ENCODE measurements around the gene VRTN. TPM values are rescaled to one million over a fixed set of nuclear protein-coding genes. Genes with fewer than 3 reads are reported as not detected.

VRTN gene
- total and polyA plus RNA-seq, 9 of the 15 experiments (the other 6 are each of a cell fraction or from before 2014, with no cell fraction given), result 0.05 to 0.09 (median 0.06) TPM; not detected in 6

GRCh38 chr14:74400031-74400685 is 51.9 kb downstream of the VRTN start:
- POLR2A ChIA-PET, result interaction anchor here (0.9 kb wide), 1 partner anchor 11 kb away, joined by 3 read pairs; no protein-coding TSS in a partner anchor
- intact Hi-C loops (cut with micrococcal nuclease) (no loop called here), in situ Hi-C loops (cut with MboI) (no loop called here)
- ATAC-seq (peak; percentile 69), DNase-seq (ENCODE audit: extremely low read depth in 1 of 4, low spot score in 3 of 4) (peak in 2 of 4 experiments; percentile 11 to 20), FAIRE-seq (no peak)
- Histone ChIP-seq H3K9me1 (ENCODE audit: control insufficient read depth, insufficient read depth, low read length) (no peaks in the 10 kb centered on the region), H3K4me3 (no peak overlapping the region), H3K4me2 (ENCODE audit: insufficient read depth, low read length) (no peak overlapping the region), H3K9me3 (replicated peaks; ENCODE audit: control insufficient read depth, insufficient read depth, low read depth, low read length) (no peaks in the 10 kb centered on the region), H2AFZ (ENCODE audit: low read depth, low read length) (no peak overlapping the region), H3K9ac (ENCODE audit: insufficient read depth in 1 of 2, low read depth in 2 of 2, low read length in 2 of 2) (no peak overlapping the region), H4K20me1 (replicated peaks; ENCODE audit: control insufficient read depth, insufficient read depth, low read length) (no peaks in the 10 kb centered on the region), H3K27me3 (ENCODE audit: control insufficient read depth in 2 of 2, insufficient read depth in 2 of 2, low read length in 2 of 2) (peaks cover 0 to 33% of the 10 kb centered on the region in 2 experiments; a peak in 3 of 5 replicates), H3K4me1 (replicated peaks in 1 of 2; ENCODE audit: control insufficient read depth in 2 of 2, insufficient read depth in 2 of 2, low read length in 2 of 2) (no peaks in the 10 kb centered on the region), H3K79me2 (ENCODE audit: control insufficient read depth, insufficient read depth, low read length) (no peaks in the 10 kb centered on the region), H3K27ac (ENCODE audit: extremely low read depth, low read depth, low read length) (no peak overlapping the region), H3K36me3 (ENCODE audit: control insufficient read depth, insufficient read depth, low read length) (no peaks in the 10 kb centered on the region)
- WGBS (ENCODE audit: insufficient coverage, low coverage, missing lambda C conversion rate), result under 1% methylated on average over 10 of the region's 13 CpGs
- TF ChIP-seq, protein P1, sequence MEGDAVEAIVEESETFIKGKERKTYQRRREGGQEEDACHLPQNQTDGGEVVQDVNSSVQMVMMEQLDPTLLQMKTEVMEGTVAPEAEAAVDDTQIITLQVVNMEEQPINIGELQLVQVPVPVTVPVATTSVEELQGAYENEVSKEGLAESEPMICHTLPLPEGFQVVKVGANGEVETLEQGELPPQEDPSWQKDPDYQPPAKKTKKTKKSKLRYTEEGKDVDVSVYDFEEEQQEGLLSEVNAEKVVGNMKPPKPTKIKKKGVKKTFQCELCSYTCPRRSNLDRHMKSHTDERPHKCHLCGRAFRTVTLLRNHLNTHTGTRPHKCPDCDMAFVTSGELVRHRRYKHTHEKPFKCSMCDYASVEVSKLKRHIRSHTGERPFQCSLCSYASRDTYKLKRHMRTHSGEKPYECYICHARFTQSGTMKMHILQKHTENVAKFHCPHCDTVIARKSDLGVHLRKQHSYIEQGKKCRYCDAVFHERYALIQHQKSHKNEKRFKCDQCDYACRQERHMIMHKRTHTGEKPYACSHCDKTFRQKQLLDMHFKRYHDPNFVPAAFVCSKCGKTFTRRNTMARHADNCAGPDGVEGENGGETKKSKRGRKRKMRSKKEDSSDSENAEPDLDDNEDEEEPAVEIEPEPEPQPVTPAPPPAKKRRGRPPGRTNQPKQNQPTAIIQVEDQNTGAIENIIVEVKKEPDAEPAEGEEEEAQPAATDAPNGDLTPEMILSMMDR (IDR thresholded peaks at IDR 0.05 in 2 of 3, conservative IDR thresholded peaks at IDR 0.05 in 1 of 3; ENCODE audit: insufficient read depth in 2 of 3, low read depth in 1 of 3, low read length in 3 of 3), result peak in 2 of 3 experiments; percentile 11 to 17; a peak in 2 of 6 replicates
- no peak for TF ChIP-seq PHF8 (IDR thresholded peaks at IDR 0.05; ENCODE audit: borderline replicate concordance, low read length)
- no TSS peak for BruUV-seq (replicated peaks)
- CTCF ChIA-PET (ENCODE audit: low intra/inter-chr PET ratio), result no interaction called here
